Epithelial cell of proximal tubule (primary cell): ENCODE measurements around the gene CNGB1. TPM values are rescaled to one million over a fixed set of nuclear protein-coding genes. Genes with fewer than 3 reads are reported as not detected.
"Not testable (repeated sequence)": the region's sequence is repeated elsewhere in the genome, so short reads cannot be mapped to it uniquely, and the experiment has no call there.

Experiments
- DNase-seq: peaks from one replicate; pipeline ENCODE4 v3.0.0-alpha.2; 2011; ENCODE audit warnings: low read depth
- H3K4me3 ChIP-seq: 2 replicates; pipeline ENCODE4 v1.5.1; 2011; ENCODE audit warnings: low read depth, mild to moderate bottlenecking, low read length
- CTCF ChIP-seq: conservative IDR thresholded peaks from 2 replicates; pipeline ENCODE4 v1.5.1; 2012; ENCODE audit warnings: low read depth, mild to moderate bottlenecking, low read length
- total RNA-seq: library from RNA; depleted of rRNA; stranded (reverse); fragments of >200 nt; gene quantifications from 2 replicates; pipeline ENCODE4 v1.2.3, GENCODE V29; 2015

The CNGB1 gene
- total RNA-seq, 1 donor from 2014 or later = 1.4 TPM

DNA sequence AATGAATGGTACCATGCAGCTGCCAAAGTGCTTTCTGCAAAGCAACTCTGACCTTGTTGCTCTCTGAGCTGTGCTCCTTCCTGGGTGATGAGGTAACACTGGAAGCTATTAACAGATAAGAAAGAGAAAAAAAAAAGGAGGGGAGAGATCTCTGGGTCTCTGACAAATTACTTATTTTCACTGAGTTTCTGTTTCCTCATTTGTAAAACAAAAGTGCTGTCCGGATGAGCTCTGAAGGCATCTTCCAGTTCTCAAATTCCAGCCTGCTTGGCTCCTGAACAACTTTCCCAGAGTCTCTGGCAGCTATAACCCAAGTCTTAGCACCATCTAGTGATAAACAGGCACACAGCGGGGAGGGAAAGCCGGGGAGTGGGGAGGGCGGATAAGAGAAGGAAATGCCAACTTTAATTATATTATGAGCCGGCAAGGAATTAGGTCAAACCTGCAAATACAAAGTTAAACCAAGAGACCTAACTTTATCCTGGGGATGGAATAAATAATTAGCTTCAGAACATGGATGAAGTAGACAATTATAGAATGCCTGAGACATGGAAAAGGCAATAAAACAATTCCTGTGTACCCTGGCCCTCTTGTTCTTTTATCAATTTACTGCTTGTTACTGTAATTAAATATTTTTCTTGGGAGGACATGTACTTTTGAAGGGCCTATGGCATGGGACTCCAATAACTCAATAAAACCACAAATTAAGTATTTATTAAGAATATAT, 107.3 kb downstream of the CNGB1 start:
- TF ChIP-seq CTCF = peak; percentile 85
- DNase-seq = no peak
- no peak overlapping the region for H3K4me3 ChIP-seq

DNA sequence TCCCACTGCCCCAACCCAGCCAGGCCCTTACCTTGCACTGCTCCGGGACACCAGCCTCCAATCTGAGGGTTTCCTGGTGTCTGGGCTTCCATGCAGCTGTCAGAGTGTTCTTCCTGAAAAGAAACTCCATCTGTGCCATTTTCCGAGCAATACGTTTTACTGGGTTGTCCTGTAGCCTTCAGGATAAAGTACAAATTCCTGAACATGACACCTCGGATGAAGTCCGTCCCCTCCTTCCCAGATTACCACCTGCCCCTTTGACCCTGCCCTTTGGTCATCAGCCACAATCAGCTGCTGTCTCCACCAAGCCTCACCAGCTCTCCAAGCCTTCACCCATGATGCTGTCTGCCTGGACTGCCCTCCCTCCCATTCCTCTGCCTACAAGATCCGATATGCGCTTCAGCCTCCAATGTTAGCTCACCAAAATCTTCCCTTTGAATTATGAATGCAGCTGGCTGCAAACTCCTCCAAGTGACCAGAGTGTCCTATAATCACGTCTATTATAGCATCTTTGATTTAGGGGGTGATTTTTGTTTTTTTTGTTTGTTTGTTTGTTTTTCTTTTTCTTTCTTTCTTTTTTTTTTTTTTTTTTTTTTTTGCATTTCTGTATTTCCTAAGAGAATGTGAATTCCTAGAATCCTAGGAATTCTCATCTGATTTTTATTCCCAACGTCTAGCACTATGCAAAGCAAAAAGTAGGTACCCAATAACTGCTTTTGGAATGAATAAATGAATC, 108.1 kb downstream of the CNGB1 start:
- TF ChIP-seq CTCF = no peak
- H3K4me3 ChIP-seq = no peak overlapping the region
- no peak for DNase-seq

DNA sequence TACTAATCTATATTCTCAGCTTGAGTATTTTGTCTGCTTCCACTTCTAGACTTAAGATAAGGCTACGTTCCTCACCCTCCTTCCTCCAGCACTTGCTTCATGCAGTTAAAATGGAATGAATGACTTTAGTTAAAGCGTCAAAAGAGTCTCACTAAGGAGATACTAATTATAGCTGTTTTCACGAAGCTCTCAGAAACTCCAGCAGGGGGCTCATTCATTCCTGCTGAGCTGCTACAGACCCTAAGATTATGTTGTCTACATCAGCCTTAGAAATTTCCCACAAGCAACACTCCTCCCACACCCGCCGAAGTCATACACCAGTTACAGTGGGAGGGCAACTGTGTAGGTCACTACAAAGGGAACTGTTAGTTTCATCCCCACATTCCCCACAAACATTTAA, 111.6 kb downstream of the CNGB1 start:
- peak; percentile 55 for TF ChIP-seq CTCF
- H3K4me3 ChIP-seq = no peak overlapping the region
- no peak for DNase-seq

- DNase-seq = no peak
- no peak for TF ChIP-seq CTCF
- H3K4me3 ChIP-seq = no peak overlapping the region
These were observed 112.3 kb downstream of the CNGB1 start for GRCh38 chr16:57858635-57859034.

DNA sequence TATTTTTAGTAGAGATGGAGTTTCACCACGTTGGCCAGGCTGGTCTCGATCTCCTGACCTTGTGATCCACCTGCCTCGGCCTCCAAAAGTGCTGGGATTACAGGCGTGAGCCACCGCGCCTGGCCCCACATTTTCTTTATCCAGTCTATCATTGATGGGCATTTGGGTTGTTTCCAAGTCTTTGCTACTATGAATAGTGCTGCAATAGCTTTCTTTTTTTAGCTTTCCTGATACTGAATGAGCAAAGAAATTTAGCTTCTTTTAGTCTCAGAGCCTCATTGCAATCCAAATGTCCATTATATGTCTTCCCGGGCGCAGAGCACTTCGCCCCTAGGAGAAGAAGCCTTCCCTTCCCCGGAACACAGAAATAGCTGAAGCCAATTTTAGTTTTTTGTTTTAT, 112.9 kb downstream of the CNGB1 start:
- not testable (repeated sequence) for DNase-seq, H3K4me3 ChIP-seq

DNA sequence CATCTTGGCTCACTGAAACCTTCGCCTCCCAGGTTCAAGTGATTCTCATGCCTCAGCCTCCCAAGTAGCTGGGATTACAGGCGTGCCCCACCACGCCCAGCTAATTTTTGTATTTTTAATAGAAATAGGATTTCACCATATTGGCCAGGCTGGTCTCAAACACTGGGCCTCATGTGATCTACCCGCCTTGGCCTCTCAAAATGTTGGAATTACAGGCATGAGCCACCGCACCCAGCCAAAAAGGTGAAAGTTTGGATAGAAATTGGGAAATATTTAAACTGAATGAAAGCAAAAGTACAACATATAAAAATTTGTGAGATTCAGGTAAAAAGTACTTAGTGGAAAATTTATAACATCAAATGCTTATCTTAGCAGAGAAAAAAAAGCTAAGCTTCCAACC, 115.7 kb downstream of the CNGB1 start:
- TF ChIP-seq CTCF = no peak
- H3K4me3 ChIP-seq = no peak overlapping the region
- DNase-seq = no peak

DNA sequence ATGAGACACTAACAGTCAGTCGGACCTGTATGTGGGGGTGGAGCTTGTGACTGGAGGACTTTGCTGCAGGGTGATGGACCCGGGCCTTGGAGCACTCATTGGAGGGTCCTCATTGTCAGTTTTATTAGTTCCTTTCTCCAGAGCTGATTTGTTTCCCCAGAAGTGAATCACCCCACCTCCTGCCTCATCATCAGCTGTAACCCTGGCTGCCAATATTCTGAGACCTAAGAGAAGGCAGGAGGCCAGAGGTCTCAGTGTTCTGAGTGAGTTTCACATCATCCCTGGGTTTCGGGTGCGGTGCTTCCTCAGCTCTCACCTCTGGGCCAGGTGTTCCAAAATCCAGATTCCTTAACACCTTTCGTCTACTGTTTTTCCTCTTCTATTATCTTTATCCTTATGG, 118.7 kb downstream of the CNGB1 start:
- no peak for DNase-seq
- no peak for TF ChIP-seq CTCF
- no peak overlapping the region for H3K4me3 ChIP-seq
